ENCODE results near the gene EDC4. TPM values are rescaled to one million over a fixed set of nuclear protein-coding genes. Genes with fewer than 3 reads are reported as not detected.
A peak's percentile ranks its signal among the peaks of the same experiment; 100 is the strongest.

The EDC4 gene
- total and polyA plus RNA-seq, 9 of the 15 experiments (the other 6 are each of a cell fraction or from before 2014, with no cell fraction given) = 1.1 to 131 (median 74.0) TPM

DNA sequence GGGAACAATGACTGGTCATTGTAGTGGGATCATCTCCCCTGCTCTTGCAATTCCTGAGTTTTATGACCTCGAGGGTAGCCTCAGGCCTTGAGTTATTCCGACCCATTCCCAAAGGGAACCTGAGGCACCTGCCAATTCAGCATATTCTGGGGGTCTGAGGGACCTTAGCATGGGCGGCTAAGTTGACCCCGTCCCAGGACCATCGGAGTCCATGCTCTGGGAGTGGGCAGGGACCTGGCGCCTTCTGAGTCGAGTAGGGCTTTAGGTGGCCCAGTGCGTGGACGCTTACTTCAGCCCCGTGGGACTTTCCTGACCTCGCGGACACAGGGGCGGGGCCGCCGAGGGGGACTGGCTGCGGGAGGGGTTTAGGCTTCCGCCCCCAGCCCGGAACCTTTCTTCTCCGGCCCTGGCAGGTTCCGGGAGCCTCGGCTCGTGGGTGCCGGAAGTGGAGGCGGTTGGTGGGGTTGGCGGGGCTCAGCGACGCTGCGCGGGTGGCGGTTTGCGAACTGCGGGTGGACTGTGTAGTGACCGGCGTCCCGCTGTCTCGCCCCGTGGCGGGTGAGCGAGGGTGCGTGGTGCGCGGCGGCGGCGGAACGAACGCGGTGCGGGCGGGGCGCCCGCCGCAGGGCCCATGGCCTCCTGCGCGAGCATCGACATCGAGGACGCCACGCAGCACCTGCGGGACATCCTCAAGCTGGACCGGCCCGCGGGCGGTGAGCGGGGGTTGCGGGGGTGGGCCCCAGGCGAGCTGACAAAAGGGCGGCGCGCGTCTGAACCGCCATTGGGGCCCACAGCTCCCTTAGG lies at the start of gene EDC4 (continued):
- TF ChIP-seq ZNF764 (CRISPR knock-in tag; IDR thresholded peaks at IDR 0.05; ENCODE audit: low read depth) (peak; percentile 75), DIDO1 (tag; IDR thresholded peaks at IDR 0.05; ENCODE audit: low read depth) (peak; percentile 75), HDAC2 (IDR thresholded peaks at IDR 0.05) (peak; percentile 69; the same call in 1 of the 2 replicates), POLR2AphosphoS2 (IDR thresholded peaks at IDR 0.05; ENCODE audit: low read length) (peak; percentile 95; the same call in 1 of the 2 replicates), TAF9B (IDR thresholded peaks at IDR 0.05; ENCODE audit: partially characterized antibody) (no peak), NR3C1 (CRISPR knock-in tag; IDR thresholded peaks at IDR 0.05) (no peak), NBN (IDR thresholded peaks at IDR 0.05; ENCODE audit: low read depth) (0 out of 2 replicates have a peak, but pooled peaks have one; percentile 39), MBD2 (IDR thresholded peaks at IDR 0.05; ENCODE audit: borderline replicate concordance, low read depth) (peak; percentile 69; the same call in 1 of the 2 replicates), MEF2A (IDR thresholded peaks at IDR 0.05; ENCODE audit: control insufficient read depth, low read depth, low read length) (0 out of 2 replicates have a peak, but pooled peaks have one; percentile 49), DPF2 (IDR thresholded peaks at IDR 0.05) (no peak)
- TF ChIP-seq, protein P1, sequence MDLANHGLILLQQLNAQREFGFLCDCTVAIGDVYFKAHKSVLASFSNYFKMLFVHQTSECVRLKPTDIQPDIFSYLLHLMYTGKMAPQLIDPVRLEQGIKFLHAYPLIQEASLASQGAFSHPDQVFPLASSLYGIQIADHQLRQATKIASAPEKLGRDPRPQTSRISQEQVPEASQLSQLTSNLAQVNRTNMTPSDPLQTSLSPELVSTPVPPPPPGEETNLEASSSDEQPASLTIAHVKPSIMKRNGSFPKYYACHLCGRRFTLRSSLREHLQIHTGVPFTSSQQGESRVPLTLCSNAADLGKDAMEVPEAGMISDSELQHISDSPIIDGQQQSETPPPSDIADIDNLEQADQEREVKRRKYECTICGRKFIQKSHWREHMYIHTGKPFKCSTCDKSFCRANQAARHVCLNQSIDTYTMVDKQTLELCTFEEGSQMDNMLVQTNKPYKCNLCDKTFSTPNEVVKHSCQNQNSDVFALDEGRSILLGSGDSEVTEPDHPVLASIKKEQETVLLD (IDR thresholded peaks at IDR 0.05) = peak; percentile 64; the same call in 1 of the 2 replicates
- TF ChIP-seq, protein P2, sequence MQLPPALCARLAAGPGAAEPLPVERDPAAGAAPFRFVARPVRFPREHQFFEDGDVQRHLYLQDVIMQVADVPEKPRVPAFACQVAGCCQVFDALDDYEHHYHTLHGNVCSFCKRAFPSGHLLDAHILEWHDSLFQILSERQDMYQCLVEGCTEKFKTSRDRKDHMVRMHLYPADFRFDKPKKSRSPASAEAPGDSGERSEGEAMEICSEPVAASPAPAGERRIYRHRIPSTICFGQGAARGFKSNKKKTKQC (CRISPR knock-in tag; IDR thresholded peaks at IDR 0.05) = peak; percentile 64; the same call in 1 of the 2 replicates
- TF ChIP-seq, protein P3, sequence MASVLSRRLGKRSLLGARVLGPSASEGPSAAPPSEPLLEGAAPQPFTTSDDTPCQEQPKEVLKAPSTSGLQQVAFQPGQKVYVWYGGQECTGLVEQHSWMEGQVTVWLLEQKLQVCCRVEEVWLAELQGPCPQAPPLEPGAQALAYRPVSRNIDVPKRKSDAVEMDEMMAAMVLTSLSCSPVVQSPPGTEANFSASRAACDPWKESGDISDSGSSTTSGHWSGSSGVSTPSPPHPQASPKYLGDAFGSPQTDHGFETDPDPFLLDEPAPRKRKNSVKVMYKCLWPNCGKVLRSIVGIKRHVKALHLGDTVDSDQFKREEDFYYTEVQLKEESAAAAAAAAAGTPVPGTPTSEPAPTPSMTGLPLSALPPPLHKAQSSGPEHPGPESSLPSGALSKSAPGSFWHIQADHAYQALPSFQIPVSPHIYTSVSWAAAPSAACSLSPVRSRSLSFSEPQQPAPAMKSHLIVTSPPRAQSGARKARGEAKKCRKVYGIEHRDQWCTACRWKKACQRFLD (CRISPR knock-in tag; IDR thresholded peaks at IDR 0.05) = peak; percentile 64; the same call in 1 of the 2 replicates
- TF ChIP-seq, protein P4, sequence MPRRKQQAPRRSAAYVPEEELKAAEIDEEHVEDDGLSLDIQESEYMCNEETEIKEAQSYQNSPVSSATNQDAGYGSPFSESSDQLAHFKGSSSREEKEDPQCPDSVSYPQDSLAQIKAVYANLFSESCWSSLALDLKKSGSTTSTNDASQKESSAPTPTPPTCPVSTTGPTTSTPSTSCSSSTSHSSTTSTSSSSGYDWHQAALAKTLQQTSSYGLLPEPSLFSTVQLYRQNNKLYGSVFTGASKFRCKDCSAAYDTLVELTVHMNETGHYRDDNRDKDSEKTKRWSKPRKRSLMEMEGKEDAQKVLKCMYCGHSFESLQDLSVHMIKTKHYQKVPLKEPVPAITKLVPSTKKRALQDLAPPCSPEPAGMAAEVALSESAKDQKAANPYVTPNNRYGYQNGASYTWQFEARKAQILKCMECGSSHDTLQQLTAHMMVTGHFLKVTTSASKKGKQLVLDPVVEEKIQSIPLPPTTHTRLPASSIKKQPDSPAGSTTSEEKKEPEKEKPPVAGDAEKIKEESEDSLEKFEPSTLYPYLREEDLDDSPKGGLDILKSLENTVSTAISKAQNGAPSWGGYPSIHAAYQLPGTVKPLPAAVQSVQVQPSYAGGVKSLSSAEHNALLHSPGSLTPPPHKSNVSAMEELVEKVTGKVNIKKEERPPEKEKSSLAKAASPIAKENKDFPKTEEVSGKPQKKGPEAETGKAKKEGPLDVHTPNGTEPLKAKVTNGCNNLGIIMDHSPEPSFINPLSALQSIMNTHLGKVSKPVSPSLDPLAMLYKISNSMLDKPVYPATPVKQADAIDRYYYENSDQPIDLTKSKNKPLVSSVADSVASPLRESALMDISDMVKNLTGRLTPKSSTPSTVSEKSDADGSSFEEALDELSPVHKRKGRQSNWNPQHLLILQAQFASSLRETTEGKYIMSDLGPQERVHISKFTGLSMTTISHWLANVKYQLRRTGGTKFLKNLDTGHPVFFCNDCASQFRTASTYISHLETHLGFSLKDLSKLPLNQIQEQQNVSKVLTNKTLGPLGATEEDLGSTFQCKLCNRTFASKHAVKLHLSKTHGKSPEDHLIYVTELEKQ (CRISPR knock-in tag; IDR thresholded peaks at IDR 0.05) = peak; percentile 66; the same call in 1 of the 2 replicates
- TF ChIP-seq, protein P5, sequence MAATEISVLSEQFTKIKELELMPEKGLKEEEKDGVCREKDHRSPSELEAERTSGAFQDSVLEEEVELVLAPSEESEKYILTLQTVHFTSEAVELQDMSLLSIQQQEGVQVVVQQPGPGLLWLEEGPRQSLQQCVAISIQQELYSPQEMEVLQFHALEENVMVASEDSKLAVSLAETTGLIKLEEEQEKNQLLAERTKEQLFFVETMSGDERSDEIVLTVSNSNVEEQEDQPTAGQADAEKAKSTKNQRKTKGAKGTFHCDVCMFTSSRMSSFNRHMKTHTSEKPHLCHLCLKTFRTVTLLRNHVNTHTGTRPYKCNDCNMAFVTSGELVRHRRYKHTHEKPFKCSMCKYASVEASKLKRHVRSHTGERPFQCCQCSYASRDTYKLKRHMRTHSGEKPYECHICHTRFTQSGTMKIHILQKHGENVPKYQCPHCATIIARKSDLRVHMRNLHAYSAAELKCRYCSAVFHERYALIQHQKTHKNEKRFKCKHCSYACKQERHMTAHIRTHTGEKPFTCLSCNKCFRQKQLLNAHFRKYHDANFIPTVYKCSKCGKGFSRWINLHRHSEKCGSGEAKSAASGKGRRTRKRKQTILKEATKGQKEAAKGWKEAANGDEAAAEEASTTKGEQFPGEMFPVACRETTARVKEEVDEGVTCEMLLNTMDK (IDR thresholded peaks at IDR 0.05; ENCODE audit: borderline replicate concordance, insufficient read depth, low read depth, low read length, poor library complexity, severe bottlenecking) = no peak
